Transverse colon (tissue), 4 donors: ENCODE measurements around the gene MYO5B. TPM values are rescaled to one million over a fixed set of nuclear protein-coding genes. Genes with fewer than 3 reads are reported as not detected.

ENCODE experiments used
- DNase-seq: peaks from one replicate; pipeline ENCODE4 v3.0.0-alpha.2; 2019
- H3K27ac ChIP-seq, 4 donors: fragments of 200-600 bp; sonication (generic); 2 replicates each; pipeline ENCODE4 v1.5.1; 2016 to 2018; ENCODE audit warnings: inconsistent platforms in 4 of 4
- H3K27me3 ChIP-seq: fragments of 200-600 bp; sonication (generic); 2 replicates; pipeline ENCODE4 v1.5.1; 2017; ENCODE audit warnings: inconsistent platforms
- H3K36me3 ChIP-seq, 4 donors: fragments of 200-600 bp; sonication (generic); 2 replicates each; pipeline ENCODE4 v1.5.1; 2017 to 2019; ENCODE audit warnings: inconsistent platforms in 4 of 4
- H3K4me1 ChIP-seq, 4 donors: fragments of 200-600 bp; sonication (generic); 2 replicates each; pipeline ENCODE4 v1.5.1; 2017 to 2020; ENCODE audit warnings: inconsistent platforms in 4 of 4
- H3K4me3 ChIP-seq, 4 donors: fragments of 200-600 bp; sonication (generic); 1 replicate in 1 of 4; 2 replicates in 3 of 4; pipeline versions ENCODE4 v1.5.1 to v1.6.1; 2017 to 2019; ENCODE audit warnings: inconsistent platforms in 4 of 4
- H3K9me3 ChIP-seq, 2 donors: fragments of 200-600 bp; sonication (generic); 2 replicates each; pipeline ENCODE4 v1.5.1; 2017 to 2019; ENCODE audit warnings: inconsistent platforms in 2 of 2
- EP300 ChIP-seq: sonication (generic); formaldehyde crosslinking; IDR thresholded peaks from one replicate; pipeline ENCODE4 v1.6.1; 2017; ENCODE audit warnings: antibody characterized with exemption, low read depth
- POLR2A ChIP-seq: fragments of 450-650 bp; IDR thresholded peaks from one replicate; pipeline ENCODE4 v1.6.1; 2016; ENCODE audit warnings: antibody characterized with exemption, mild to moderate bottlenecking, moderate library complexity
- POLR2AphosphoS5 ChIP-seq, 3 donors: sonication (generic); formaldehyde crosslinking; IDR thresholded peaks; one replicate each; pipeline ENCODE4 v1.6.1; 2016; ENCODE audit warnings: antibody characterized with exemption in 3 of 3
- WGBS, 2 donors: methylation state at CpG; one replicate each; pipeline ENCODE4 v1.1.5; 2018; ENCODE audit warnings: low coverage in 1 of 2; 5-methylcytosine and 5-hydroxymethylcytosine counted together
- in situ Hi-C, 4 donors: fragments of 200-750 bp; cut with MboI; loops; one replicate each; pipeline versions ENCODE4 v1.15.0 to v1.15.1; 2017; ENCODE audit warnings: low sequenced_read_pairs in 3 of 4, low pct_ligation_motif_present in 1 of 4, low pct_unique_long_range_greater_than_20kb in 1 of 4
- intact Hi-C: fragments of 100-400 bp; cut with DNase I; formaldehyde crosslinking; loops from one replicate; pipeline ENCODE4 v1.15.1; 2023; ENCODE audit warnings: low total_unique reads
- total RNA-seq, 4 donors: library from RNA; depleted of rRNA; stranded (reverse); fragments of >200 nt; gene quantifications; one replicate each; pipeline ENCODE4 v1.1.0, GENCODE V29; 2016
- TF ChIP-seq, protein P1 (sequence below), 5 experiments: fragments of 200-600 bp in 3 of 5; fragments of 450-650 bp in 2 of 5; sonication (generic) in 3 of 5; IDR thresholded peaks; 1 replicate in 2 of 5; 2 replicates in 3 of 5; pipeline ENCODE4 v1.5.1; 2016 to 2017; ENCODE audit warnings: antibody characterized with exemption in 5 of 5, inconsistent platforms in 3 of 5, mild to moderate bottlenecking in 2 of 5, moderate library complexity in 1 of 5

MYO5B gene
- total RNA-seq, 4 donors from 2014 or later, result 96.7 to 144 (median 114) TPM

GRCh38 chr18:49846361-49846662 is 348.6 kb downstream of the MYO5B start:
- Histone ChIP-seq H3K36me3 (no peaks in the 10 kb centered on the region), H3K4me3 (no peak overlapping the region), H3K27ac (no peak overlapping the region), H3K27me3 (no peaks in the 10 kb centered on the region), H3K9me3 (no peaks in the 10 kb centered on the region), H3K4me1 (peaks cover 0 to 24% (median 16%) of the 10 kb centered on the region in 4 donors)
- intact Hi-C loops (no loop called here), in situ Hi-C loops (no loop called here)
- TF ChIP-seq EP300 (no peak), POLR2A (no peak), POLR2AphosphoS5 (IDR thresholded peaks at IDR 0.05) (no peak)
- TF ChIP-seq, protein P1, sequence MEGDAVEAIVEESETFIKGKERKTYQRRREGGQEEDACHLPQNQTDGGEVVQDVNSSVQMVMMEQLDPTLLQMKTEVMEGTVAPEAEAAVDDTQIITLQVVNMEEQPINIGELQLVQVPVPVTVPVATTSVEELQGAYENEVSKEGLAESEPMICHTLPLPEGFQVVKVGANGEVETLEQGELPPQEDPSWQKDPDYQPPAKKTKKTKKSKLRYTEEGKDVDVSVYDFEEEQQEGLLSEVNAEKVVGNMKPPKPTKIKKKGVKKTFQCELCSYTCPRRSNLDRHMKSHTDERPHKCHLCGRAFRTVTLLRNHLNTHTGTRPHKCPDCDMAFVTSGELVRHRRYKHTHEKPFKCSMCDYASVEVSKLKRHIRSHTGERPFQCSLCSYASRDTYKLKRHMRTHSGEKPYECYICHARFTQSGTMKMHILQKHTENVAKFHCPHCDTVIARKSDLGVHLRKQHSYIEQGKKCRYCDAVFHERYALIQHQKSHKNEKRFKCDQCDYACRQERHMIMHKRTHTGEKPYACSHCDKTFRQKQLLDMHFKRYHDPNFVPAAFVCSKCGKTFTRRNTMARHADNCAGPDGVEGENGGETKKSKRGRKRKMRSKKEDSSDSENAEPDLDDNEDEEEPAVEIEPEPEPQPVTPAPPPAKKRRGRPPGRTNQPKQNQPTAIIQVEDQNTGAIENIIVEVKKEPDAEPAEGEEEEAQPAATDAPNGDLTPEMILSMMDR (IDR thresholded peaks at IDR 0.05), result no peak
- DNase-seq, result no peak
- WGBS, 2 donors, result 52% methylated on average over 5 of the region's 5 CpGs; no CpG with 5 or more reads in 1 of the 2 donors

DNA sequence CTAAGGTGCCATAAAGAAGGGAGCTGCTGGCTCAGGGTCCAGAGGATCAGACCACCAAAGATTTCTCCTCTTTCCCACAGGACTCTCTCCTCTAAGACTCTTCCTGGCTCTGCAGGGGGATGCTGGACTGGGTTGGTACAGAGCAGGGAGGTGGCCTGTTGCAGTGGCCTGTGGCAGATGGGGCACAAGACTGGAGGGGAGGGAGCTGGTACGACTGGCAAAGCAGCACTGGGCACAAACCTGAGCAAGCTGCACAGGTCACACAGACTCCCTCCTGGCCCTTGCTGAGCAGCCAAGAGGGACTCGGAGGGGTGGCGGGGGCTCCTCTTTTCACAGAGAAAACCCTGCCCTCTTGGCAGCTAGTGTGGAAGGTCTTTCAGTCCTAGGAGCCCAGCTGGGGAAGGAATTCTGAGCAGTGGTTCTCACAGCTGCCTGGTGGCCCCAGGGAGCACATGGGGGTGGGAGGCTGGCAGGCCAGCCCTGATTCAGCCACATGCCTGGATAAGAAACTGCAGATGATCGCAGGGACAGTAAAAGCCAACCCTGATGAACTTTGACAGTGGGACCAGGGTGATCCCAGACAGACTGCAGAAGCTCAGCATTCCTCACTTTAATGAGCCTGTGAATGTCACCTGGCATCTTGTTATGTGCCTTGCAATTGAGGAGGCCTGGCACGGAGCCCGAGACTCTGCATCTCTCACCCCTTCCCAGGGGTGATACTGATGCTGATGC is 349.2 kb downstream of the MYO5B start:
- peaks cover 0 to 24% (median 16%) of the 10 kb centered on the region in 4 donors for H3K4me1 ChIP-seq
- intact Hi-C loops (no loop called here), in situ Hi-C loops (no loop called here)
- peaks cover 0 to 1% (median 0%) of the 10 kb centered on the region in 4 donors for H3K36me3 ChIP-seq
- WGBS, 2 donors, result 88% methylated on average over 6 of the region's 6 CpGs; no CpG with 5 or more reads in 1 of the 2 donors
- TF ChIP-seq, protein P1 (IDR thresholded peaks at IDR 0.05), result no peak
- TF ChIP-seq POLR2A (no peak), EP300 (no peak), POLR2AphosphoS5 (IDR thresholded peaks at IDR 0.05) (no peak)
- no peaks in the 10 kb centered on the region for H3K27me3 ChIP-seq
- H3K4me3 ChIP-seq, result no peak overlapping the region
- no peak overlapping the region for H3K27ac ChIP-seq
- DNase-seq, result no peak
- H3K9me3 ChIP-seq, result no peaks in the 10 kb centered on the region

DNA sequence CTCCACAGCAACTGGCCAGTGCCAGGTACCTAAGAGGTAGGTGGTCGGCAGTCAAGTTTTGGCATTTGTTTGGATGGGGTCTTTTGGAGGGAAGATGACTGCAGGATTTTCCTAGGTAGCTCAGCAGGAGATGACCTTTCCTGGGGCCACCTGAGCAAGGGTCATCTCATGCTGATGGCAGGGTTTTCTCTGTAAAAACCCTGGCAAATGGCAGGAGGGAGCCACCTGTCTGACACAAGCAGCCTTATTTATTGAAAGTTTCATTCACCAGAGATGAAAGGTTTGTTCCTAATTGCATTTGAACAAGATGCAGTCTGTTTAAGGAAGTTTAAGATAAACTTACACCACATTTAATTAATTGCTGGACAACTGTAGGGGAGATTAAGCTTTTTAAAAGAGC is 350.0 kb downstream of the MYO5B start:
- Histone ChIP-seq H3K36me3 (peaks cover 0 to 4% (median 0%) of the 10 kb centered on the region in 4 donors), H3K9me3 (no peaks in the 10 kb centered on the region), H3K27me3 (no peaks in the 10 kb centered on the region), H3K4me3 (no peak overlapping the region), H3K4me1 (peaks cover 0 to 21% (median 10%) of the 10 kb centered on the region in 4 donors), H3K27ac (no peak overlapping the region)
- intact Hi-C loops, result no loop called here
- in situ Hi-C loops, result no loop called here
- TF ChIP-seq POLR2A, result no peak
- TF ChIP-seq POLR2AphosphoS5 (IDR thresholded peaks at IDR 0.05), result no peak
- TF ChIP-seq, protein P1 (IDR thresholded peaks at IDR 0.05), result no peak
- TF ChIP-seq EP300, result no peak
- no peak for DNase-seq
- WGBS, 2 donors, result 89% methylated on average over 1 of the region's 1 CpG; no CpG with 5 or more reads in 1 of the 2 donors

GRCh38 chr18:49843778-49844625 is 350.9 kb downstream of the MYO5B start:
- DNase-seq, result no peak
- Histone ChIP-seq H3K27ac (no peak overlapping the region), H3K36me3 (peaks cover 0 to 8% (median 0%) of the 10 kb centered on the region in 4 donors), H3K27me3 (no peaks in the 10 kb centered on the region), H3K4me1 (peaks cover 0 to 13% (median 6%) of the 10 kb centered on the region in 4 donors), H3K4me3 (no peak overlapping the region), H3K9me3 (no peaks in the 10 kb centered on the region)
- 79% methylated on average over 6 of the region's 6 CpGs; no CpG with 5 or more reads in 1 of the 2 donors for WGBS, 2 donors
- in situ Hi-C loops, result no loop called here
- TF ChIP-seq EP300 (no peak), POLR2AphosphoS5 (IDR thresholded peaks at IDR 0.05) (no peak), POLR2A (no peak)
- TF ChIP-seq, protein P1 (IDR thresholded peaks at IDR 0.05), result no peak
- intact Hi-C loops, result no loop called here
